Neural cell (in vitro differentiated cells): ENCODE data around the gene OR4K2.

Source experiments
- CTCF ChIP-seq: fragments of 450-650 bp; IDR thresholded peaks from 2 replicates; pipeline ENCODE4 v1.5.1; 2014; ENCODE audit warnings: antibody characterized with exemption, mild to moderate bottlenecking, moderate library complexity; ENCODE audit not compliant: poor library complexity, severe bottlenecking
- EP300 ChIP-seq: fragments of 450-650 bp; conservative IDR thresholded peaks from 2 replicates; pipeline ENCODE4 v1.6.1; 2014; ENCODE audit warnings: antibody characterized with exemption, mild to moderate bottlenecking, moderate library complexity; ENCODE audit not compliant: poor library complexity, severe bottlenecking
- EZH2 ChIP-seq: fragments of 200-600, 300-800 bp; shearing (Covaris generic), sonication (generic); IDR thresholded peaks from 2 replicates; pipeline ENCODE4 v1.6.1; 2014; ENCODE audit warnings: antibody characterized with exemption, low read length, borderline replicate concordance, mild to moderate bottlenecking; ENCODE audit not compliant: insufficient read depth, poor library complexity, severe bottlenecking
- SMC3 ChIP-seq: fragments of 450-650 bp; conservative IDR thresholded peaks from 2 replicates; pipeline ENCODE4 v1.6.1; 2014; ENCODE audit warnings: antibody characterized with exemption, mild to moderate bottlenecking, moderate library complexity; ENCODE audit not compliant: poor library complexity

GRCh38 chr14:19900999-19901398 is 26.1 kb downstream of the OR4K2 start:
- TF ChIP-seq CTCF (no peak), EP300 (no peak), SMC3 (no peak), EZH2 (no peak)
